Endothelial cell (in vitro differentiated cells): ENCODE data around the gene PTPRD. TPM values are rescaled to one million over a fixed set of nuclear protein-coding genes. Genes with fewer than 3 reads are reported as not detected.
"Not testable (repeated sequence)": the region's sequence is repeated elsewhere in the genome, so short reads cannot be mapped to it uniquely, and the experiment has no call there.

Source experiments
- DNase-seq: peaks from one replicate; pipeline ENCODE4 v3.0.0; 2021; ENCODE audit warnings: low spot score
- H3K27ac Mint-ChIP-seq: one replicate; pipeline ENCODE4 v1.8.0; 2021; ENCODE audit warnings: mixed read lengths, inconsistent platforms; ENCODE audit not compliant: unreplicated experiment
- H3K27me3 Mint-ChIP-seq: one replicate; pipeline ENCODE4 v1.8.0; 2021; ENCODE audit warnings: mild to moderate bottlenecking, moderate library complexity, mixed read lengths, inconsistent platforms; ENCODE audit not compliant: unreplicated experiment
- H3K36me3 Mint-ChIP-seq: one replicate; pipeline ENCODE4 v1.8.0; 2021; ENCODE audit warnings: mild to moderate bottlenecking, low read depth, mixed read lengths, inconsistent platforms; ENCODE audit not compliant: unreplicated experiment
- H3K4me1 Mint-ChIP-seq: one replicate; pipeline ENCODE4 v1.8.0; 2021; ENCODE audit warnings: mild to moderate bottlenecking, mixed read lengths, inconsistent platforms; ENCODE audit not compliant: unreplicated experiment
- H3K4me3 Mint-ChIP-seq: one replicate; pipeline ENCODE4 v1.8.0; 2021; ENCODE audit warnings: mild to moderate bottlenecking, mixed read lengths, inconsistent platforms; ENCODE audit not compliant: unreplicated experiment
- H3K9me3 Mint-ChIP-seq: one replicate; pipeline ENCODE4 v1.8.0; 2021; ENCODE audit warnings: mixed read lengths, inconsistent platforms; ENCODE audit not compliant: unreplicated experiment
- total RNA-seq: library from RNA; stranded (reverse); fragmentation: NEBNext Ultra II Directional; extraction: Animal tissue kit (Norgen Biotek cat#: 25700); gene quantifications from one replicate; pipeline ENCODE4 v1.2.1, GENCODE V29; 2021; ENCODE audit not compliant: unreplicated experiment
- TF ChIP-seq, protein P1 (sequence below): fragments of 200-600 bp; sonication (generic); IDR thresholded peaks from one replicate; pipeline ENCODE4 v1.5.0; 2021; ENCODE audit warnings: antibody characterized with exemption; ENCODE audit not compliant: unreplicated experiment

Gene PTPRD
- total RNA-seq, 1 donor from 2014 or later = 47.8 TPM

DNA sequence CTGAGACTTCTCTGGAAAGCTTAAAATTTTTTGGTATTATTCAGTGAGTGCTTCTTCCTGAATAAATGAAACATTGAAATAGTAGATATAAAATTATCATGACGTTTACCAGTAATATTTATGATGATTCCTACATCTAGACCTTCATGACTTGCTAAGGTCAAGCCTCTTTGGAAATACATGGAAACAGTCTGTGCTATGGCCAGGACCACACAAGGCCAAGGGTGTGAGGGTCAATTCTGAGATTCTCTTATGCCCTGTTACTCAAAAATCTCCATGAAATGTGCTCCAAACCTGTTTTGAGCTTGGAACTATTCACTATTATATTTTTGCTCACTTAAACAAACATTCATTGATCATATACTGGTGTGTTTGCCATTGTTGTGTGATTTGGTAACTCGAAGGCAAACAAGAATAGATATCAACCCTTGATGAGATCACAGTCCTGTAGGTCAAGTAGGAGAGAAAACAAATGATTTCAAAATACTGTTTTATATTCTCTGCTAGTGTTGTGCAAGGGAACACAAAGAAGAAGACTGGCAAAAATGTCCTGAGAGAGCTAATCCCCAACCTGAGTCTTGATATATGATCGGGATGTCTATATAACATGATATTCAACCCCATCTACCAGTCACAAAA is 1558.3 kb downstream of the PTPRD start:
- Mint-ChIP-seq H3K27ac (no peak overlapping the region), H3K4me3 (no peak overlapping the region), H3K27me3 (no peaks in the 10 kb centered on the region), H3K4me1 (no peaks in the 10 kb centered on the region), H3K36me3 (no peaks in the 10 kb centered on the region), H3K9me3 (no peaks in the 10 kb centered on the region)
- TF ChIP-seq, protein P1, sequence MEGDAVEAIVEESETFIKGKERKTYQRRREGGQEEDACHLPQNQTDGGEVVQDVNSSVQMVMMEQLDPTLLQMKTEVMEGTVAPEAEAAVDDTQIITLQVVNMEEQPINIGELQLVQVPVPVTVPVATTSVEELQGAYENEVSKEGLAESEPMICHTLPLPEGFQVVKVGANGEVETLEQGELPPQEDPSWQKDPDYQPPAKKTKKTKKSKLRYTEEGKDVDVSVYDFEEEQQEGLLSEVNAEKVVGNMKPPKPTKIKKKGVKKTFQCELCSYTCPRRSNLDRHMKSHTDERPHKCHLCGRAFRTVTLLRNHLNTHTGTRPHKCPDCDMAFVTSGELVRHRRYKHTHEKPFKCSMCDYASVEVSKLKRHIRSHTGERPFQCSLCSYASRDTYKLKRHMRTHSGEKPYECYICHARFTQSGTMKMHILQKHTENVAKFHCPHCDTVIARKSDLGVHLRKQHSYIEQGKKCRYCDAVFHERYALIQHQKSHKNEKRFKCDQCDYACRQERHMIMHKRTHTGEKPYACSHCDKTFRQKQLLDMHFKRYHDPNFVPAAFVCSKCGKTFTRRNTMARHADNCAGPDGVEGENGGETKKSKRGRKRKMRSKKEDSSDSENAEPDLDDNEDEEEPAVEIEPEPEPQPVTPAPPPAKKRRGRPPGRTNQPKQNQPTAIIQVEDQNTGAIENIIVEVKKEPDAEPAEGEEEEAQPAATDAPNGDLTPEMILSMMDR = no peak
- DNase-seq = no peak

DNA sequence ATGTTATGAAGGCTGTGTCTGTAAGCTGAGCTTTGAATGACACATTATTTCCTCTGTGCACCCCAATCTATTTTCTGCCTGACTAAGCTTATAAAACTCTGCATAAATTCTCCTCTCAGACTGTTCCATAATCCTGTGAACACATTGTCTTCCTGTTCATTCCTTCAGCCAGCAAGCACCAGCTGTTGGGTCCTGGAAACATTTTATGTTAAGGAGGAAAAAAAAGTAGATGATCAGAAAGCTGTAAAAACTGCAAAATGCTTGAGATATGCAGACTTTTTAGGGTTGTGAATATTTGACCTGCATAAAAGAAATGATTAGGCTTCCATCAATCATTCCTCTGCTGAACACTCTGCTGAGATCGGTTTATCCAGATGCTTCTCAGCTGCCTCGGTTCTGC is 1567.2 kb downstream of the PTPRD start:
- H3K4me1 Mint-ChIP-seq = no peaks in the 10 kb centered on the region
- no peak for DNase-seq
- no peak overlapping the region for H3K4me3 Mint-ChIP-seq
- no peak overlapping the region for H3K27ac Mint-ChIP-seq
- no peaks in the 10 kb centered on the region for H3K27me3 Mint-ChIP-seq
- no peaks in the 10 kb centered on the region for H3K9me3 Mint-ChIP-seq
- TF ChIP-seq, protein P1 = no peak
- no peaks in the 10 kb centered on the region for H3K36me3 Mint-ChIP-seq

DNA sequence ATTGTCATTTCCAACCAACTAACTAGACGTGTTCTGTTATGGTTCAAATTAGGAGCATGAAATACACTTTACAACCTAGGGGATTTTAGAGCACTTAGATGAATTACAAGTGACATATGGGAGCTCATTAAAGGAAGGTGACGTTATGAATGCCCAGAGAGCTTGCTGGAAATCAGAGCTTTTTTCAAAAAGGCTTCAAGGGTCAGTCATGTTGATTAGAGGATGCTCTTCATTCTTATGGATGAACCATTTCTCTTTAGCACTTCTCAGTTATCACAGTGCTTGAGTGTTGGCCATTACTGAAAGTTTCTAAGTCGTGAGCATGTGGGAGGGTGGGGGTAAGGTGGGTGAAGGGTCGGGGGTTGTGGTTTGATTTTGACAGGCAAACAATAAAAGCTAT is 1567.7 kb downstream of the PTPRD start:
- Mint-ChIP-seq H3K4me3 (no peak overlapping the region), H3K4me1 (no peaks in the 10 kb centered on the region)

DNA sequence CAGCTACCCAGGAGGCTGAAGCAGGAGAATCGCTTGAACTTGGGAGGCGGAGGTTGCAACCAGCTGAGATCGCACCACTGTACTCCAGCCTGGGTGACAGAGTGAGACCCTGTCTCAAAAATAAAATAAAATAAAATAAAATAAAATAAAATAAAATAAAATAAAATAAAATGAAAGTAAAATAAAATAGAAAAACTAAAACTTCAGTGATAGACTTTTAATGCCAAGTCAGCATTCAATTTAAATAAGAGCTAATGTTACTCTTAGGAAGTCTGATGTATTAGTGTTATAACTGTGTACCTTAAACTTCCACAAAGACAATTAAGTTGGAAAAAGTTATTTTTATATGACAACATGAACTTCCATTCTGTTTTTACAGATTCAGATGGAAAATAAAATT is 1569.0 kb downstream of the PTPRD start:
- not testable (repeated sequence) for H3K4me3 Mint-ChIP-seq, H3K36me3 Mint-ChIP-seq, H3K27ac Mint-ChIP-seq, DNase-seq, H3K27me3 Mint-ChIP-seq, H3K9me3 Mint-ChIP-seq, H3K4me1 Mint-ChIP-seq

More for the DNA sequence above, 1567.7 kb downstream of the PTPRD start:
- H3K9me3 Mint-ChIP-seq = no peaks in the 10 kb centered on the region
- H3K36me3 Mint-ChIP-seq = no peaks in the 10 kb centered on the region
- no peak overlapping the region for H3K27ac Mint-ChIP-seq
- DNase-seq = no peak
- TF ChIP-seq, protein P1 = no peak
- no peaks in the 10 kb centered on the region for H3K27me3 Mint-ChIP-seq

DNA sequence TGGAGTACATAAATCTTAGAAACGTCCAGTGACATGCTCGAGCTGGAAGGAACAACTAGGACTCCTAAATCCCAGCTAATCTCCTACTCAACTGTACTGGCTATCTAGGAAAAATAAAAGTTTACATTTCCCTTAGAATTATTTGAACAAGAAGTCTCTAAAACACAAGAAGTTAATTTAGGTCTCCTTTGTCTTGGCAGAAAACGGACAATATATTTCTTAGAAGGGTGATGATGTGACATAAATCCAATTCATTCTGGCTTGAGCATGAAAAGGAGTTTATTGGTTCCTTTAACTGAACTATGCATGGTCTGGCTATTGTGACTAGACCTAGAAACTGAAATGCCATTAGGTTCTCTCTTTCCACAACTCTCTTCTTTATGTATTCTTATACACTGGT is 1571.0 kb downstream of the PTPRD start:
- Mint-ChIP-seq H3K27me3 (no peaks in the 10 kb centered on the region), H3K27ac (no peak overlapping the region), H3K9me3 (no peaks in the 10 kb centered on the region), H3K36me3 (no peaks in the 10 kb centered on the region), H3K4me3 (no peak overlapping the region), H3K4me1 (no peaks in the 10 kb centered on the region)
- TF ChIP-seq, protein P1 = no peak
- no peak for DNase-seq
